IMR-90 (cell line): ENCODE results near the gene ELMO1. TPM values are rescaled to one million over a fixed set of nuclear protein-coding genes. Genes with fewer than 3 reads are reported as not detected.

Source experiments
- ATAC-seq: fragments of 200-7000 bp; cut with Tn5 transposase; 2 replicates; pipeline ENCODE4 v1.9.1; 2020; ENCODE audit warnings: low read depth, mild to moderate bottlenecking, moderate library complexity
- BruUV-seq: library from RNA; stranded (reverse); fragments of 400-500 nt; replicated peaks from 2 replicates; lab custom pipeline; 2021; lab: Mats Ljungman, UMichigan
- CTCF ChIA-PET: fragments of 300-600 bp; formaldehyde crosslinking; extraction: SDS; loops from one replicate; lab custom pipeline; 2021; ENCODE audit warnings: antibody characterized with exemption; lab: Yijun Ruan, JAX
- POLR2A ChIA-PET: fragments of 300-600 bp; sonication (Branson Sonifier 250); formaldehyde crosslinking; loops from one replicate; lab custom pipeline; 2022; ENCODE audit warnings: antibody characterized with exemption; ENCODE audit not compliant: unreplicated experiment; lab: Charles Lee
- DNase-seq: peaks from one replicate; pipeline ENCODE4 v3.0.0; 2013
- H2AFZ ChIP-seq: replicated peaks from 2 replicates; pipeline ENCODE3; 2013; ENCODE audit warnings: low read length, mild to moderate bottlenecking; ENCODE audit not compliant: poor library complexity
- H2AK5ac ChIP-seq: 2 replicates; pipeline ENCODE4 v1.6.1; 2013; ENCODE audit warnings: low read depth, low read length, inconsistent platforms
- H2AK9ac ChIP-seq: replicated peaks from 2 replicates; pipeline ENCODE3; 2013; ENCODE audit warnings: mild to moderate bottlenecking, low read depth, low read length, moderate library complexity; ENCODE audit not compliant: poor library complexity
- H2BK120ac ChIP-seq: 2 replicates; pipeline ENCODE4 v1.6.1; 2013; ENCODE audit warnings: low read depth, low read length, inconsistent platforms
- H2BK15ac ChIP-seq: 3 replicates; pipeline ENCODE4 v1.6.1; 2013; ENCODE audit warnings: low read depth, low read length, inconsistent platforms
- H2BK20ac ChIP-seq: 2 replicates; pipeline ENCODE4 v1.6.1; 2013; ENCODE audit warnings: low read depth, mild to moderate bottlenecking, inconsistent platforms, low read length, moderate library complexity
- H2BK5ac ChIP-seq: 2 replicates; pipeline ENCODE4 v1.6.1; 2013; ENCODE audit warnings: mild to moderate bottlenecking, low read depth, low read length, inconsistent platforms; ENCODE audit not compliant: poor library complexity, severe bottlenecking
- H3K14ac ChIP-seq: replicated peaks from 2 replicates; pipeline ENCODE4 v1.6.1; 2013; ENCODE audit warnings: low read depth, low read length, inconsistent platforms
- H3K18ac ChIP-seq: 2 replicates; pipeline ENCODE4 v1.6.1; 2013; ENCODE audit warnings: low read depth, low read length, control low read depth
- H3K23ac ChIP-seq: 2 replicates; pipeline ENCODE4 v1.6.1; 2013; ENCODE audit warnings: low read depth, low read length, inconsistent platforms
- H3K27ac ChIP-seq: 2 replicates; pipeline ENCODE4 v1.5.1; 2013; ENCODE audit warnings: mild to moderate bottlenecking, control low read depth, low read length; ENCODE audit not compliant: insufficient read depth
- H3K27me3 ChIP-seq: 2 replicates; pipeline ENCODE4 v1.6.1; 2013; ENCODE audit warnings: low read length; ENCODE audit not compliant: control insufficient read depth, insufficient read depth
- H3K36me3 ChIP-seq: 2 replicates; pipeline ENCODE4 v1.6.1; 2013; ENCODE audit warnings: low read length, mixed read lengths; ENCODE audit not compliant: control insufficient read depth, insufficient read depth
- H3K4ac ChIP-seq: 2 replicates; pipeline ENCODE4 v1.6.1; 2013; ENCODE audit warnings: low read depth, low read length, inconsistent platforms
- H3K4me1 ChIP-seq: 2 replicates; pipeline ENCODE4 v1.6.1; 2013; ENCODE audit warnings: low read length, mixed read lengths; ENCODE audit not compliant: control insufficient read depth, insufficient read depth
- H3K4me2 ChIP-seq: 2 replicates; pipeline ENCODE4 v1.6.1; 2013; ENCODE audit warnings: low read depth, mild to moderate bottlenecking, control low read depth, low read length, moderate library complexity
- H3K4me3 ChIP-seq: 2 replicates; pipeline ENCODE4 v1.5.1; 2013; ENCODE audit warnings: low read depth, mild to moderate bottlenecking, control low read depth, low read length, moderate library complexity; ENCODE audit not compliant: insufficient read depth
- H3K56ac ChIP-seq: 2 replicates; pipeline ENCODE4 v1.6.1; 2013; ENCODE audit warnings: low read length, inconsistent platforms; ENCODE audit not compliant: insufficient read depth; ENCODE audit errors: extremely low read depth
- H3K79me1 ChIP-seq, 2 experiments: 2 replicates each; pipeline ENCODE4 v1.6.1; 2013; ENCODE audit warnings: low read length in 2 of 2, inconsistent platforms in 1 of 2, low read depth in 1 of 2
- H3K9ac ChIP-seq: 2 replicates; pipeline ENCODE4 v1.6.1; 2013; ENCODE audit warnings: low read depth, low read length, control low read depth
- H3K9me1 ChIP-seq: 2 replicates; pipeline ENCODE4 v1.6.1; 2013; ENCODE audit warnings: low read length, inconsistent platforms; ENCODE audit not compliant: insufficient read depth
- H3K9me3 ChIP-seq: 2 replicates; pipeline ENCODE4 v1.6.1; 2013; ENCODE audit warnings: low read length; ENCODE audit not compliant: control insufficient read depth, insufficient read depth
- H4K20me1 ChIP-seq: 2 replicates; pipeline ENCODE4 v1.6.1; 2013; ENCODE audit warnings: low read length, inconsistent platforms; ENCODE audit not compliant: insufficient read depth
- H4K5ac ChIP-seq: 2 replicates; pipeline ENCODE4 v1.6.1; 2013; ENCODE audit warnings: mild to moderate bottlenecking, low read depth, low read length, control low read depth
- H4K8ac ChIP-seq, 2 experiments: 2 replicates each; pipeline ENCODE4 v1.6.1; 2013; ENCODE audit warnings: low read depth in 2 of 2, low read length in 2 of 2, control low read depth in 1 of 2, inconsistent platforms in 1 of 2
- H4K91ac ChIP-seq: 2 replicates; pipeline ENCODE4 v1.6.1; 2013; ENCODE audit warnings: low read depth, low read length, inconsistent platforms; ENCODE audit not compliant: insufficient read depth
- CHD1 ChIP-seq: IDR thresholded peaks from 2 replicates; pipeline ENCODE4 v1.6.1; 2012; ENCODE audit warnings: low read depth, low read length, improper control_type of control experiment
- CTCF ChIP-seq: conservative IDR thresholded peaks from 2 replicates; pipeline ENCODE4 v1.5.1; 2012; ENCODE audit warnings: mild to moderate bottlenecking, low read depth, low read length, improper control_type of control experiment
- POLR2A ChIP-seq: IDR thresholded peaks from 2 replicates; pipeline ENCODE4 v1.6.1; 2012; ENCODE audit warnings: mild to moderate bottlenecking, low read depth, low read length
- RAD21 ChIP-seq: IDR thresholded peaks from 2 replicates; pipeline ENCODE4 v1.6.1; 2012; ENCODE audit warnings: low read length, improper control_type of control experiment
- WGBS, 2 experiments: methylation state at CpG; one replicate each; pipeline versions ENCODE4 v1.1.5 to v1.1.7; 2013; ENCODE audit warnings: missing lambda C conversion rate in 2 of 2; ENCODE audit not compliant: insufficient read length in 1 of 2; ENCODE audit errors: extremely low coverage in 2 of 2; 5-methylcytosine and 5-hydroxymethylcytosine counted together
- dilution Hi-C: fragments of 300-500 bp; cut with HindIII; formaldehyde crosslinking; loops from one replicate; pipeline ENCODE4 v1.14.3; 2018; ENCODE audit warnings: low sequenced_read_pairs; ENCODE audit not compliant: unreplicated experiment
- in situ Hi-C: fragments of 300-500 bp; cut with MboI; formaldehyde crosslinking; loops from 3 replicates; pipeline ENCODE4 v1.14.3; 2019; ENCODE audit warnings: low sequenced_read_pairs, inconsistent platforms, mixed read lengths
- intact Hi-C: fragments of 100-400 bp; cut with micrococcal nuclease; formaldehyde crosslinking; loops from 2 replicates; pipeline ENCODE4 v1.10.0; 2022
- polyA plus RNA-seq, 3 experiments: library from polyadenylated mRNA; depleted of rRNA; stranded (reverse); fragments of >200 nt; gene quantifications; 2 replicates each; pipeline ENCODE4 v1.2.3, GENCODE V29; 2012; ENCODE audit warnings: low replicate concordance in 1 of 3
- total RNA-seq: library from RNA; depleted of rRNA; stranded (reverse); fragments of >200 nt; gene quantifications from 2 replicates; pipeline ENCODE4 v1.2.3, GENCODE V29; 2012

ELMO1 gene
- total and polyA plus RNA-seq, 2 of the 4 experiments (the other 2 are of a cell fraction), result 0.03 TPM; not detected in 1

GRCh38 chr7:37393476-37393875 lies 55.2 kb downstream of the ELMO1 start:
- Histone ChIP-seq H3K27ac (no peak overlapping the region), H3K23ac (no peak overlapping the region), H4K20me1 (no peaks in the 10 kb centered on the region), H3K18ac (no peak overlapping the region), H2BK5ac (no peak overlapping the region), H3K9me1 (no peaks in the 10 kb centered on the region), H3K9me3 (peaks cover 18% of the 10 kb centered on the region; the same call in 1 of the 2 replicates), H3K9ac (no peak overlapping the region), H3K56ac (no peak overlapping the region), H3K4me1 (no peaks in the 10 kb centered on the region), H3K14ac (no peak overlapping the region), H2AK5ac (no peak overlapping the region), H3K27me3 (no peaks in the 10 kb centered on the region), H3K4me2 (no peak overlapping the region), H3K4me3 (no peak overlapping the region), H2BK120ac (no peak overlapping the region), H3K79me1 (no peaks in the 10 kb centered on the region), H2BK15ac (no peak overlapping the region), H2AK9ac (no peak overlapping the region), H4K8ac (no peak overlapping the region), H2AFZ (no peak overlapping the region), H4K5ac (no peak overlapping the region), H2BK20ac (no peak overlapping the region), H4K91ac (no peak overlapping the region), H3K36me3 (no peaks in the 10 kb centered on the region), H3K4ac (no peak overlapping the region)
- DNase-seq (no peak), ATAC-seq (no peak)
- in situ Hi-C loops (no loop called here), dilution Hi-C loops (no loop called here), intact Hi-C loops (no loop called here)
- ChIA-PET CTCF (no interaction called here), POLR2A (no interaction called here)
- no peak for TF ChIP-seq POLR2A
- TF ChIP-seq CHD1, result no peak
- TF ChIP-seq CTCF, result no peak
- no peak for TF ChIP-seq RAD21
- WGBS, 2 experiments, result no CpG with 5 or more reads among the region's 1 CpG
- no TSS peak for BruUV-seq
